ENCODE data around the gene CASQ1.

Gene CASQ1

DNA sequence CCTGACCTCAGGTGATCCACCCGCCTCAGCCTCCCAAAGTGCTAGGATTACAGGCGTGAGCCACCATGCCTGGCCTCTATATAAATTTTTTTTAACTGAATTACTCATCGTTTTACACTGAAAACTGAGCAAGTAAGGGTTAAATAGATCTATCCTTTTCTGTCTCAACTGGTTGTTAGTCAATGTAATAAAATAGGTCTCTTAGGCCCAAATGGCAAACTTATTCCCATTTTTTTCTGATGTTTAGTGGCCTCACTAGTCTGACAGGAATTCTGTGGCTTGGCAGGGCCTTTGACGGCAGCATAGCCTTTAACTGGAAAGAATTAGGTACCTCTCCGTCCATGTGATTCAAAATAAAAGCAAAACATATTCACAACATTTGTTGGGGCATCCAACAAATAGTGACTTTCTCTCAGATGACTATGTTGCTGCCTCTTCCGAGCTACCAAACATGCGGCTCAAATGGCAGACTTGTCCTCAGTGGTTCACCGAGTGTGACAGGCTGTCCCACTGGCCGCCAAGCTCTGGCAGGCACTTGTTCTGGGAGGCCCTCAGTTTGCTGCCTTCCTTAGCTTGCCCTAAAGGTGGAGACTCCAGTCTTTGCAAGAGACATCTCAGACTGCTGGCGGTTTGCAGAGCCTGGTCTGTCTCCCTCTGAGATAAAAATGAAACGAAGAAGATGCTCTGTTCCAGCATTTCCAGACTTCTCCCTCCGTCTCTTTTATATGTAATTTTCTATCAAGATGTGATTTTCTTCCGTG is 21.6 kb upstream of the CASQ1 start:
- DNase-seq (ENCODE audit: low read depth) = no peak

DNA sequence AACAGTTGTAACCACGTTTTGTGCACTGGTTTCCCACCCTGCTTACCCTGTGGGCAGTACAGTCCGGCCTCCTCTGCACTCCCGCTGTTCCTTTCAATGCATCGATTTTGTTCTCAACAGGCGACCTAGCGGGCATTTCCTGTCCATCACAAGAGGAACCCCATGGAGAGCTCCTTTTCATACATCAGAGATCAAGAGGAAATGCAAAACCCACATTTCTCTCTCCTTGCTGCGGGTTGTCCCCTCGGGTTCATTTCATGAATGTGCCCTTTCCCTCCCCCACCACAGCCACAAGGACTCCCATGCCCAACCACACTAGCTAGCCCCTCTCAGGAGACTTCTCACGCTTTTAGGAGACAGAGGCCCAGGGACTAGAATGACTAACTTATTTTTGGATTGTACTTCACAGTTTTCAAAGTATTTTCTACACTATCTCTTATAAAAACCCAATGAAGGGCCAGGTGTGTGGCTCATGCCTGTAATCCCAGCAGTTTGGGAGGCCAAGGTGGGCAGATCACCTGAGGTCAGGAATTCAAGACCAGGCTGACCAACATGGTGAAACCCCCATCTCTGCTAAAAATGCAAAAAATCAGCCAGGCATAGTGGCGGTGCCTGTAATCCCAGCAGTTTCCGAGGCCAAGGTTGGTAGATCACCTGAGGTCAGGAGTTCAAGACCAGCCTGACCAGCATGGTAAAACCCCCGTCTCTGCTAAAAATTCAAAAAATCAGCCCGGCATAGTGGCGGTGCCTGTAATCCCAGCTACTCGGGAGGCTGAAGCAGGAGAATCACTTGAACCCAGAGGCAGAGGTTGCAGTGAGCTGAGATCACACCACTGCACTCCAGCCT is 20.6 kb upstream of the CASQ1 start:
- DNase-seq (ENCODE audit: low read depth) = no peak

DNA sequence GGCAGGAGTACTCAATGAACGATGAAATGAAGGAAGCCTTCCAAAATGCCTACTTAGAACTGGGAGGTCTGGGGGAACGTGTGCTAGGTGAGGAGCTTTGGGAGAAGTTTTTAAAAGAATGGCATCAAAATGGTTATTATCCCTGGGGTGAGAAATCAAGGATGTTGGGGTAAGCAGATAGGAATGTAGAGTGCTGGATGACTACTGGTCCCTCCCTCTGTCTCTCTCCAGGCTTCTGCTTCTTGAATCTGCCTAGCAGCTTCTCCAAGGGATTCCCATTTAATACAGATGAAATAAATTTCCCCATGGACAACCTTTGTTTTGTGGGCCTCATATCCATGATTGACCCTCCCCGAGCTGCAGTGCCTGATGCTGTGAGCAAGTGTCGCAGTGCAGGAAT is 19.0 kb upstream of the CASQ1 start:
- DNase-seq (ENCODE audit: low read depth) = no peak

DNA sequence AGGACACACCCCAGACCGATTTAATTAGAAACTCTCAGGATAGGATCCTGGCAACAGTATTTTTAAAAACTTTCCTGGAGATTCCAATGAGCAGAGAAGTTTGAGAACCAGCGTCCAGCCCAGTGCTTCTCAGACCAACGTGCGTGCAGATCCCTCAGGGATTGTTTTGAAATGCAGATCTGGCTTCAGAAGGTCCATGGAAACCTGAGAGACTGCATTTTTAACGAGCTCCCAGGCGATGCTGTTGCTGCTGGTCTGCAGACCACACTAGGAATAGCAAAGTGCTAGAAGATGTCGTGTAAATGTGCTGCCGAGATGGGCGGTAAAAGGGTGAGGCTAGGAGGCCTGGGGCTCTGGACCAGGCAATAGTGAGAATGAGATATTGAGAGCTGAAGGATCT is 18.4 kb upstream of the CASQ1 start:
- no peak for DNase-seq (ENCODE audit: low read depth)

DNA sequence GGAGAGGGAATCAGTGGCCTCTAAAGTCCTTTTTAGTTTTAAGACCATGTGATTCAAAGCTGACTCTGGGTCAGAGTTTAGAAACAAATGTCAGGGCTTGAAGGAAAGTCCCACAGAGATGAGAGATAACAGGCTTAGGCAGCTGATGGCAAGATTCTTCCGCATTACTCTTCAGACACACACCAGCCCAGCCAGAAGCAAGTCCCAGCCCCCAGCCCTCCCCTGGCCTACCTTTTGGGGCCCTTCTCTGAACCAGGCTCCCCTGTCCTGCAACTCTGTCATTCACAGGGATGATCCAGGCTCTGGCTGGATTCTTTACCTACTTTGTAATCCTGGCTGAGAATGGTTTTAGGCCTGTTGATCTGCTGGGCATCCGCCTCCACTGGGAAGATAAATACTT is 13.1 kb upstream of the CASQ1 start:
- no peak for DNase-seq (ENCODE audit: low read depth)

DNA sequence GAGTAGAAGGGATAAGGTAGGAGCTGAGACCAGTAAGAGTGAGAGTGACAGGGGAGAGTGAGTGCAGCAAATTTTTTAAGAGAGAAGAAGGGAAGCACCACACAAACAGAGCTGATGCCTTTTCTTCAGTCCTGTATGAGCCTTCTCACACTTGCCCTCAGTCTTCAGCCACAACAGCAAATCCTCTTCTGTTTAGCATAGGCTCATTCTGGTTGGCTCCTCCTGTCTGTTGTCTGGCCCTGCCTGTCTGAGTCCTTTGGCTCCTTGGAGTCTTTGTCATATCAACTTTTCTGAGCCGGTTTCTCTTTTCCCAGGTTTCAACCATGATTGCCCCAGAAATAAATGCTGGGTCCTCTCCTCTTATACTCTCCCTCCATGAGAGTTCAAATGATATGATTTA is 12.7 kb upstream of the CASQ1 start:
- no peak for DNase-seq (ENCODE audit: low read depth)

DNA sequence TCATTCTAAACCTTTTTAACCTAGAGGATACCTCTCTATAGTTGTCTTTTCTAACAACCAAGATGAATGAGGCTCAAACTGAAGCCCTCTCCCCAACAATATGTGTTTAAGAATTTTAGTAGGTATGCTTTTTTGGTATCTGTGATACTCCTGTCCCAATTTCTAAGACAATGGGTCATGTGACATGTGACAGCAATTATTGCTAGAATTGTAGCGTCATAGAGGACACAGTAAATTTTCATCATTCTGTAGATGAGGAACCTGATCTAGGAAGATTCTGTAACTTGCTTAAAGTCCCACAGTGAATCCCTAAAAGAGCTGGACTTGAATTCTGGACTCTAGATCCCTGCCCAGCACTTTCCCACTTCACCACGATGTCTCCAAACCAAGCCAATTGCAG is 11.6 kb upstream of the CASQ1 start:
- no peak for DNase-seq (ENCODE audit: low read depth)

DNA sequence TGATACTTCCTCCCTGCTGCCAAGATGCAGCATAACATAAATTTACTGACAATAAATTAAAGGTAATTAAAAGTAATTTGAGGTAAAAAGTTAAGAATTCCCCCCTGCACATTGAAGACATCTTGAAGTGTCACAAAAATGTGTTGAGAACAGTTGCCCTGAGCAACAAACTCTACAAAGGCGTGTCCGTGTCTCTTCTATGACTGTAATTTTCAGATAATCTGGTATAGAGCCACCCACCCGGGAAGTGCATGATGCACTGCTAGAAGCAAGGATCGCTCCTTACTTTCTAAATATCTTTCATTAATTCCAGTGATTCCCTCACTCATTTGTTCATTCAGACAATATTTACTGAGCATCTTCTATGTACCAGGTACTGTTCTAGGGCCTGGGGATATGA is 11.0 kb upstream of the CASQ1 start:
- no peak for DNase-seq (ENCODE audit: low read depth)

DNA sequence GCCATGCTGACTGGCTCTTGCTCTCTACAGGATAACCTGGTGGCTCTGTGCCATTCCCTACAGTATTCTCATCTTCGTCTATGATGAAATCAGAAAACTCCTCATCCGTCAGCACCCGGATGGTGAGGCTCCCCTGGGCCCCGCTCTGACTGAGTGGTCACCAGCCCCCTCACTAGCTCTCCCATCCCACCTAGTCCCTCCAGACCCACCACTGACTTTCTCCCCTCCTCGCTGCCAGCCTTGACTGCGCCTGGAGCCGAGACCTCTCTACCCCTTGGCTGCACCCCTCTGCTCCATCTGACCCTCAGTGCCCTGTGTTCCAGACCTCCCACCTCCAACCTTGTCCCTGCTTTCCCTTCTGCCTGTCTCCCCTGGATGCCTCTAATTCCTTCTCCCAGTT is 4.1 kb upstream of the CASQ1 start:
- no peak for DNase-seq (ENCODE audit: low read depth)

DNA sequence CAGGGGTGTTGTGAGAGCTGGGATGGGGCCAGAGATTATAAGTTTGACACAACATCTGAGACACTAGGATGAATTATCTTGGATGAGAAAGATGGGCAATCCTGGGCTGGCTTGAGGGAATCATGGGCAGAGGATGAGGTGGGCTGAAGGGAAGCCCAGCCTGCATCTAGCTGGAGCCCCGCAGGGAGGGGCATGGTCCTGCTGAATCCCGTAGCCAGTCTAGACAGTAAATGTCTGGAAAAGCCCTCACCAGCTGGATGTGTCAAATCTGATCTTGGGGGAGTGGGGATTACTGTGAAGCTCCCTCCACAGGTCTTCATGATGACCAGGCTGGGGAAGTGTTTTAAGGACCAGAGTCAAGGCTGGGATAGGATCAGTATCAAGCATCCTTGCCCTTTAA is 3.6 kb upstream of the CASQ1 start:
- no peak for DNase-seq (ENCODE audit: low read depth)

DNA sequence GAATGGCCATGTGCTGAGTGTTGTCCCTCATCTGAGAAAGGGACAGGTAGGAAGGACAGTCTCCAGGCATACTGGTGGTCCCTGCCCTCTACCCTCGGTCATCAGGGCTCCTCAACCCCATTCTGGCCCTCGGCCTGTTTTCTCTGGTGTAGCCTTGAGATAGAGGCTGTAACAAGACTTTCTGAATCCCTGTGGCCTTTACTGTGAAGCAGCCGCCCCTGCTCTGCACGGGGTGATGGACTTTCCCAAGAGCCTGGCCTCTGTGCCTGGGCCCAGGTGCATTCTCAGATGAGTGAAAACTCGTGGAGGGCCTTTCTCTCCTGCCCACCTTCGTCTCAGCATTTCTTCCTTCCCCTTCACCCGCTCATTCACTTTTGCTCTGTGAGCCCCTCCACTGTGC is 3.0 kb upstream of the CASQ1 start:
- no peak for DNase-seq (ENCODE audit: low read depth)

DNA sequence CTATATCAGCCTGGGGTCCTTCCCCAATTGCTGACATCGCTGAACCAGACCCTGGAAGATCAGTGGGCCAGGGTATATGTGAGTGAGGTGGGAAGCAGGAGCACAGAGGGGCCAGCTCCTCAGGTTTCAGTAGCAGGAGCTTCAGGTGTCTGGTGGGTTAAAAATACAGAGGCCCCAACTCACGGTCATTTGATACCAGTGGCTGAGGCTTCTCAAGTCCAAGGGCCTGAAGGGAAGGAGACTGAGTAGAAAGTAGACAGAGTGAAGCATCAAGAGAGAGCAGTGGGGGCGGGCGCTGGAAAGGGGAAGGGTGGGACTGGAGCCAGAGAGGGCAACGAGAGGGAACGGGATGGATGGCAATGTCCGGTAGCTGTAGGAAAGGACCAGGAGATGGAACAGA is 2.0 kb upstream of the CASQ1 start:
- DNase-seq (ENCODE audit: low read depth) = no peak

DNA sequence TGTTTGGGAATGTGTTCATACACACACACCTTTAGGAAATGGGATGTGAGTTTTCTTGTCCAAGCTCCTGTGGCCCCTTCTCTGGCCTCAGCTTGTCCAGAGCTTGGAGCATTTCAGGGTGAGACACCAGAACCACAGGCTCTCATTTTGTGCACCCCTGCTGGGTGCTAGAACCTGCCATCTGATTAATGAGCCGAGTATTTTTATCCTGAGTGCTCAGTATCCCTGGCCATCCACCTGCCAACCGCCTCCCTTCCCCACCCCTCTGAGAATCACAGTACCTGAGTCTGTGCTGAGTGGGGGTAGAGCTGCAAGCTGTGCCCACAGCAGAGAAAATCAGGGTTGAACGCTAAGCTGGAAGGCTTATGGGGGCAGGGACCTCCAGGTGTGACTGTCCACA is 1.4 kb downstream of the CASQ1 start:
- no peak for DNase-seq (ENCODE audit: low read depth)

DNA sequence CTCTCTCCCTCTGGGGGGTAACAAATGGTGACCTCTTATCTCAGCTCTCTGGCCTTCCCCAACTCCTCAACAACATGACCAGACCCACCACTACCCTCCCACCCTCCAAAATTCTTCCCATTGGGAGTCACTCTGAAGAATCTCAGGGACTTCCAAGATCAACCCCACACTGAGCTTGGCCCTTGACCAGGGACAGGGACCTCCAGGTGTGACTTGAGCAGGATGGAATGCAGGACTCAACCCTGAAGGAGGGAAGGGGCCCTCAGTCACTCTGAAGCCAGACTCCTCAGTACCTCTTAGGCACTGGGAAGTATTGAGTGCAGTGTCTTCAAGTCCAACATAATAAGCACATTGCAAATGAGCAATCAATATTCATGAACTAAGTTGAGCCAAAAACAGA is 1.9 kb downstream of the CASQ1 start:
- no peak for DNase-seq (ENCODE audit: low read depth)

DNA sequence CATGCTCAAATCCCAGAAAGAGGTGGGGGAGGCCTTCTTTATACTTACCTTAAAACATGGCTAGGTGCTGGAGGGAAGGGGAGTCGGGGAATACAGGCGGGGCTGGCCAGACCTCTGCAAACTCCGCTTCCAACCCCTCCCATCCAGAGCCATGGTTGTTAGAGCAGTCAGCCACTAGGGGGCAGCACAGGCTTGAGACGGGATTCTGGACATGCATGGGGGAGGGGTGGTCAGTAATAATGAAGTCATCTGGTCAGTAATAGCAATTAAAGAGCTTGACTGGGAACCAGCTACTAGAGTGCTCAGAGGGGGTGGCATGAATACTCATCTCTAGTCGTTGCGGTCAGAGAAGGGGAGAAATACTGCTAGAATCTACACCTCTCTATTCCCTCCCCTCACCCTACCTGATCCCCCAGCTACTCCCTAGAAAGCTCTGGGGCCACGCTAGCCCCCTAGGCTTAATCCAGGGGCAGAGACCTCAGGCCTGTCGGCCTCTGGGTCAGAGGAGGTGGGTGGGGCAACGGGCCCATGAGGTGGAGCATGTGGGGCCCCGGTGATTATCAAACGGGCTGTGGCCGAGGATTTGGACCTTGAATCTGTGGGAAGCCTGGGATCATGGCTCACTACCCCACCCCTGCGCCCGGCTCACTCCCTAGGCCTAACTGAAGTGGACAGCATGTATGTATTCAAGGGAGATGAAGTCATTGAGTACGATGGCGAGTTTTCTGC is 2.9 kb downstream of the CASQ1 start:
- peak; percentile 46 for DNase-seq (ENCODE audit: low read depth)

DNA sequence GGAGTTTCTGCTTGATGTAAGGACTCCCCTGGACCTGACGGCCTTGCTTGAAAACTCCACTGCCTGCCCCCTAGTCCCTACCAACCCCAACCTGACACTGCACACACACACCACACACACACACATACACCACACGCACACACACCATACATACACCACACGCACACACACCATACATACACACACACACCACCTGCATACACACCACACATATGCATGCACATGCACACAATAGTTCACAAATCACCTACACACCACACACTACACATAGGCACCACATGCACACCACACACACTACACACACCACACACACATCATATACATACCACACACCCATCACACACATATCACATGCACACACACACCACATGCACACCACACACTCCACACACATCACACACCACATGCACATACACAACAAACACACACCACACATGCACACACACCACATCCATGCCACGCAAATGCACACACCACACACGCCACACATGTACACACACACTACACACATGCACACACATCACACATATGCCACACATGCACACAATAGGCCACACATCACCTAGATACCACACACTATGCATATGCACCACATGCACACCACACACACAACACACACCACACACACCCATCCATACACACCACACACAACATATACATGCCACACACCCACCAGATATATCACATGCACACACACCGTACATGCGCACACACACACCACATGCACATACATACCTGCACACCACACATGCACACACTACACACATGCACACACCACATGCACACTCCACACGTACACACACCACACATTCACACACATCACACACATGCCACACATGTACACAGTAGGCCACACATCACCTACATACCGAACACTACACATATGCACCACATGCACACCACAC is 3.7 kb downstream of the CASQ1 start:
- DNase-seq (ENCODE audit: low read depth) = no peak

DNA sequence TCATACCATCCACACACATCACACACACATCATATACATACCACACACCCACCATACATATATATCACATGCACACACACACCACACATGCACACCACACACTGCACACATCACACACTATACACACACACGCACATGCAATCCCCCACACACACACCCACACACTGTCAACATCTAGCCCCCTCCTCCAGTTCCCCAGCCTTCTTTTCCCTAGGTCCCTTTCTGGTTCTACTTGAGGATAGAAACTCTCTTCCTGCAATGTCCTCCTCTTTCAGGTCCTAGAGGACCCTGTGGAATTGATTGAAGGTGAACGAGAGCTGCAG is 4.3 kb downstream of the CASQ1 start:
- no peak for DNase-seq (ENCODE audit: low read depth)

DNA sequence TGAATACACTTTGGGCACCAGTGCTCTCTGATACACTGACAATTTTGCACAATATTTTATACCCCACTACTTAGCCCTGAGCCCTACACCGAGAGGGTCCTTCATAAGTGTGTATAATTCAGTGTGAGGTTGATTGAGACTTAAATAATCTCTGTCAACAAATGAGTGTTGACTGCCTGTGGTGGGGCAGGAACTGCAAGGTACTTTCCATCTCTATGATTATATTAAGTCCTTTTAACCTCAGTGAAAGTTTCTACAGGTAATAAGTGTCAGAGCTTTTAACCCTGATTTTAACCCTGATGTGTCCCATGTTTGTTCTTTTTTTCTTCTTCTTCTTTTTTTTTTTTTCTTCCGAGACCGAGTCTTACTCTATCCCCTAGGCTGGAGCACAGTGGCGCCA is 5.8 kb downstream of the CASQ1 start:
- no peak for DNase-seq (ENCODE audit: low read depth)

DNA sequence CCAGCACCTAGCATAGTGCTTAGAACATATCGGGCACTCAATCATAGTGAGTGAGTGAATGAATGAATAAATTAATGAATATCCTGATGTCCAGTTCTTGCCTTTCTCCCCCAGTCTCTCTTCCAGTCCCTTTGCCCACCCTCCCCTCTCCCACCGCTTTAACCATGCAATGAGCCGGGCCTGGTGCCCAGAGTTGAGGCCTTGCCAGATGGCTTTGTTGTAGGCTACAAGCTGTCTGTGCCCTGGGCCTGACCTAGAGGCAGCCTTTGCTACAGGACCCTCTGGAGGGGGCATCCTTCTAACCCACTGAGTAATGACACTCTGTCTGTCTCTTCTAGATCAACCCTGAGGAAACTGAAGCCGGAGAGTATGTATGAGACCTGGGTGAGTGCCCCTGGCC is 6.9 kb downstream of the CASQ1 start:
- no peak for DNase-seq (ENCODE audit: low read depth)

DNA sequence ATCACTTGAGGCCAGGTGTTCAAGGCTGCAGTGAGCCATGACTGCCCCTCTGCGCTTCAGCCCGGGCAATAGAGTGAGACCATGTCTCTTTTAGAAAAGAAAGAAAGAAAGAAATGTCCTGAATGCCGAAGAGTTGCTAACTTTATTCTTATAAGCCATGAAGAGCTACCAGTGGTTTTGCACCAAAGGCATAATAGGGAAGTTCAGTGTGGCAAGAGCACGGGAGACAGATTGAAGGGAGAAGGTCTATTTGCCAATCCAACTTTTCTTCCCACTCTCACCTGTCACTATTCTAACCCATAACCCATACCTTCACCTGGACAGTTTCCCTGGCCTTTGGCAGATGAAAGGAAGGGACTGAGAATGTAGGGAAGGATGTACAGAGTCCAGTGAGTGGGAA is 10.4 kb downstream of the CASQ1 start:
- DNase-seq (ENCODE audit: low read depth) = no peak

DNA sequence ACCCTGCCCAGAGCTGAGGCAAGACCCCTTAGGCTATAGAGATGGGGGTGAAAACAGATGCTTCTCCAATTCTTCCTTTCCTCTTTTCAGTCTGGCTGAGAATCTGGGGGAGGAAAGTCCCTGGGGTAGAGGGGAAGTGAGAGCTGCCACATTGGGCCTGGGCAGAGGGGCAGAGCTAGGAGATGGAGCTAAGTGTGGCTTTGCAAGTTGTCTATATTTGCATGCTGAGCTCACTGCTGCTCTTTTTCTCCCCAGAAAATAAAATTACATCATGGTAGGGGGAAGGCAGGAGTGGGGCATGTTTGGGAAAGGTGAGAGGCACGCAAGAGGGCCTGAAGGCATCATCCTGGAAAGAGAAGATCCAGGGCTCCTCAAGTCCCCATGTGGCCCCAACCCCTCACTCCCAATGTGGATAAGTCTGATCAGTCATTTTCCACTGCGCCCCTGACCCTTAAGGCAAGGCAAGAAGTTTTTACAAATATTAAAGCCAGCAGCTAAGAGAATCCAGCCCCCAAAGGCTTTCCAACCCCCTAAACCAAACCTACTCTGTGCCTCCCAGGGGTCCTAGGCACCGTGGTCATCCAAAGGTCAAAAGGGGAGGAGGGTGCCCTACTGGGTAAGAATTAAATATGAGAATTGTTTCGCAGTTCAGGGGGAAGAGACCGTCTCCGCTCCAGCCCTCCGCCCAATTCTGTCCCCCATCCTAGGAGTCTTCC is 14.3 kb downstream of the CASQ1 start:
- DNase-seq (ENCODE audit: low read depth) = no peak
